Measurements from ENCODE around the gene PRDM1.

The PRDM1 gene

GRCh38 chr6:106135911-106136571, 49.9 kb downstream of the PRDM1 start:
- no peak overlapping the region for H3K27ac ChIP-seq
- TF ChIP-seq CTCF (IDR thresholded peaks at IDR 0.05; ENCODE audit: low read depth, low read length, missing control alignments), result no peak

GRCh38 chr6:106136845-106137244, 50.7 kb downstream of the PRDM1 start:
- Histone ChIP-seq H3K27ac (no peak overlapping the region), H3K4me3 (ENCODE audit: low read depth, low read length) (no peak overlapping the region), H3K27me3 (replicated peaks) (no peaks in the 10 kb centered on the region), H3K36me3 (replicated peaks) (no peaks in the 10 kb centered on the region)
- DNase-seq, result no peak
- no peak for TF ChIP-seq CTCF (IDR thresholded peaks at IDR 0.05; ENCODE audit: low read depth, low read length, missing control alignments)
- in situ Hi-C loops (cut with HindIII; ENCODE audit: low pct_ligation_motif_present, low sequenced_read_pairs), result no loop called here

More at GRCh38 chr6:106135911-106136571, 49.9 kb downstream of the PRDM1 start:
- no peaks in the 10 kb centered on the region for H3K36me3 ChIP-seq (replicated peaks)
- no peak for DNase-seq
- no peaks in the 10 kb centered on the region for H3K27me3 ChIP-seq (replicated peaks)
- in situ Hi-C loops (cut with HindIII; ENCODE audit: low pct_ligation_motif_present, low sequenced_read_pairs), result no loop called here
- H3K4me3 ChIP-seq (ENCODE audit: low read depth, low read length), result no peak overlapping the region

GRCh38 chr6:106138151-106138550, 52.0 kb downstream of the PRDM1 start:
- Histone ChIP-seq H3K4me3 (ENCODE audit: low read depth, low read length) (no peak overlapping the region), H3K27ac (no peak overlapping the region), H3K27me3 (replicated peaks) (no peaks in the 10 kb centered on the region), H3K36me3 (replicated peaks) (no peaks in the 10 kb centered on the region)
- in situ Hi-C loops (cut with HindIII; ENCODE audit: low pct_ligation_motif_present, low sequenced_read_pairs), result no loop called here
- TF ChIP-seq CTCF (IDR thresholded peaks at IDR 0.05; ENCODE audit: low read depth, low read length, missing control alignments), result no peak
- no peak for DNase-seq

GRCh38 chr6:106141441-106142237, 55.5 kb downstream of the PRDM1 start:
- no peaks in the 10 kb centered on the region for H3K36me3 ChIP-seq (replicated peaks)
- in situ Hi-C loops (cut with HindIII; ENCODE audit: low pct_ligation_motif_present, low sequenced_read_pairs), result no loop called here
- TF ChIP-seq CTCF (IDR thresholded peaks at IDR 0.05; ENCODE audit: low read depth, low read length, missing control alignments), result no peak
- H3K27me3 ChIP-seq (replicated peaks), result no peaks in the 10 kb centered on the region
- H3K27ac ChIP-seq, result no peak overlapping the region
- DNase-seq, result no peak
- no peak overlapping the region for H3K4me3 ChIP-seq (ENCODE audit: low read depth, low read length)

GRCh38 chr6:106142876-106143431, 56.8 kb downstream of the PRDM1 start:
- no peak overlapping the region for H3K4me3 ChIP-seq (ENCODE audit: low read depth, low read length)
- in situ Hi-C loops (cut with HindIII; ENCODE audit: low pct_ligation_motif_present, low sequenced_read_pairs), result no loop called here
- H3K27me3 ChIP-seq (replicated peaks), result no peaks in the 10 kb centered on the region
- no peak overlapping the region for H3K27ac ChIP-seq
- H3K36me3 ChIP-seq (replicated peaks), result no peaks in the 10 kb centered on the region
- DNase-seq, result no peak
- no peak for TF ChIP-seq CTCF (IDR thresholded peaks at IDR 0.05; ENCODE audit: low read depth, low read length, missing control alignments)
